Stimulated activated CD4-positive, alpha-beta T cell treated with anti-CD3 and anti-CD28 coated beads, Interleukin-15, amount 100 ng/mL, for 1 hour (primary cell): Measurements from ENCODE around the gene SLC22A15.
A peak's percentile ranks its signal among the peaks of the same experiment; 100 is the strongest.
"Not testable (repeated sequence)": the region's sequence is repeated elsewhere in the genome, so short reads cannot be mapped to it uniquely, and the experiment has no call there.

Experiments
- DNase-seq, 2 donors: peaks; one replicate each; pipeline ENCODE4 v3.0.0-alpha.2; 2020; ENCODE audit warnings: low read depth in 1 of 2, low spot score in 1 of 2

The SLC22A15 gene

GRCh38 chr1:115980998-115981993, 5.0 kb downstream of the SLC22A15 start:
- DNase-seq: no peak

GRCh38 chr1:115982400-115982799, 6.1 kb downstream of the SLC22A15 start:
- no peak for DNase-seq

GRCh38 chr1:115983584-115983983, 7.3 kb downstream of the SLC22A15 start:
- no peak for DNase-seq

GRCh38 chr1:115987623-115988022, 11.3 kb downstream of the SLC22A15 start:
- DNase-seq: no peak

- no peak for DNase-seq
Measured at GRCh38 chr1:115988953-115989352, 12.6 kb downstream of the SLC22A15 start.

- no peak for DNase-seq
Measured at GRCh38 chr1:115989699-115990098, 13.4 kb downstream of the SLC22A15 start.

GRCh38 chr1:115991909-115992308, 15.6 kb downstream of the SLC22A15 start:
- DNase-seq: no peak

- DNase-seq: not testable (repeated sequence)
Measured at GRCh38 chr1:115997921-115998320, 21.6 kb downstream of the SLC22A15 start.

GRCh38 chr1:116001739-116002487, 25.6 kb downstream of the SLC22A15 start:
- no peak for DNase-seq

GRCh38 chr1:116002781-116003420, 26.6 kb downstream of the SLC22A15 start:
- no peak for DNase-seq

GRCh38 chr1:116003823-116004222, 27.5 kb downstream of the SLC22A15 start:
- DNase-seq: no peak

GRCh38 chr1:116006486-116006964, 30.2 kb downstream of the SLC22A15 start:
- no peak for DNase-seq

- no peak for DNase-seq
Measured at GRCh38 chr1:116008656-116009390, 32.5 kb downstream of the SLC22A15 start.

- no peak for DNase-seq
Measured at GRCh38 chr1:116012716-116013115, 36.4 kb downstream of the SLC22A15 start.

GRCh38 chr1:116015679-116016078, 39.4 kb downstream of the SLC22A15 start:
- no peak for DNase-seq

GRCh38 chr1:116018007-116018406, 41.7 kb downstream of the SLC22A15 start:
- no peak for DNase-seq

GRCh38 chr1:116019653-116020253, 43.4 kb downstream of the SLC22A15 start:
- no peak for DNase-seq

GRCh38 chr1:116020668-116021272, 44.5 kb downstream of the SLC22A15 start:
- DNase-seq: peak in 1 of 2 donors; percentile 3

- no peak for DNase-seq
Measured at GRCh38 chr1:116024626-116025025, 48.3 kb downstream of the SLC22A15 start.

- DNase-seq: no peak
Measured at GRCh38 chr1:116026631-116027030, 50.3 kb downstream of the SLC22A15 start.
